GM23248 (cell line): ENCODE results near the gene TRMT1. TPM values are rescaled to one million over a fixed set of nuclear protein-coding genes. Genes with fewer than 3 reads are reported as not detected.

Experiments
- DNase-seq: peaks from one replicate; pipeline ENCODE4 v3.0.0-alpha.2; 2015
- H2AFZ ChIP-seq: fragments of 200-600 bp; sonication (generic); 2 replicates; pipeline ENCODE4 v1.6.1; 2016; ENCODE audit warnings: antibody characterized with exemption
- H3F3A ChIP-seq: fragments of 200-600 bp; sonication (generic); 2 replicates; pipeline ENCODE4 v1.6.1; 2016; ENCODE audit warnings: mild to moderate bottlenecking, antibody characterized with exemption, mixed run types; ENCODE audit not compliant: insufficient read depth
- H3K27ac ChIP-seq: fragments of 200-600 bp; sonication (generic); 2 replicates; pipeline ENCODE4 v1.5.1; 2016; ENCODE audit warnings: mild to moderate bottlenecking
- H3K27me3 ChIP-seq: fragments of 200-600 bp; sonication (generic); replicated peaks from 2 replicates; pipeline ENCODE4 v1.6.1; 2016; ENCODE audit warnings: mild to moderate bottlenecking; ENCODE audit not compliant: insufficient read depth
- H3K36me3 ChIP-seq: fragments of 200-600 bp; sonication (generic); 2 replicates; pipeline ENCODE4 v1.6.1; 2016; ENCODE audit warnings: low read depth, mild to moderate bottlenecking
- H3K4me1 ChIP-seq: fragments of 200-600 bp; sonication (generic); 2 replicates; pipeline ENCODE4 v1.6.1; 2016; ENCODE audit warnings: mild to moderate bottlenecking; ENCODE audit not compliant: insufficient read depth
- H3K4me2 ChIP-seq: fragments of 200-600 bp; sonication (generic); one replicate; pipeline ENCODE4 v1.6.1; 2016; ENCODE audit warnings: mild to moderate bottlenecking; ENCODE audit not compliant: unreplicated experiment
- H3K4me3 ChIP-seq: fragments of 200-600 bp; sonication (generic); 2 replicates; pipeline ENCODE4 v1.5.1; 2016; ENCODE audit warnings: mild to moderate bottlenecking
- H3K79me2 ChIP-seq: fragments of 200-600 bp; sonication (generic); 2 replicates; pipeline ENCODE4 v1.6.1; 2016; ENCODE audit warnings: mild to moderate bottlenecking; ENCODE audit not compliant: insufficient read depth
- H3K9ac ChIP-seq: fragments of 200-600 bp; sonication (generic); 2 replicates; pipeline ENCODE4 v1.6.1; 2016; ENCODE audit warnings: mild to moderate bottlenecking
- H3K9me2 ChIP-seq: fragments of 200-600 bp; sonication (generic); 2 replicates; pipeline ENCODE4 v1.6.1; 2016; ENCODE audit warnings: mixed run types, mild to moderate bottlenecking, moderate library complexity; ENCODE audit not compliant: insufficient read depth
- H3K9me3 ChIP-seq: fragments of 200-600 bp; sonication (generic); one replicate; pipeline ENCODE4 v1.6.1; 2017; ENCODE audit warnings: low read depth
- H4K20me1 ChIP-seq: fragments of 200-600 bp; sonication (generic); 2 replicates; pipeline ENCODE4 v1.6.0; 2016; ENCODE audit not compliant: insufficient read depth
- EZH2 ChIP-seq: fragments of 200-600 bp; sonication (generic); IDR thresholded peaks from 2 replicates; pipeline ENCODE4 v1.6.1; 2018; ENCODE audit warnings: antibody characterized with exemption, mild to moderate bottlenecking; ENCODE audit not compliant: insufficient read depth, poor library complexity, severe bottlenecking
- EZH2phosphoT487 ChIP-seq: fragments of 200-600 bp; sonication (generic); IDR thresholded peaks from 2 replicates; pipeline ENCODE4 v1.6.1; 2018; ENCODE audit warnings: antibody characterized with exemption, moderate library complexity, mild to moderate bottlenecking, low read depth; ENCODE audit not compliant: insufficient read depth
- WGBS, 2 experiments: methylation state at CpG; one replicate each; pipeline ENCODE4 v1.1.6; 2015 to 2017; ENCODE audit warnings: low lambda C conversion rate in 2 of 2, low coverage in 1 of 2; ENCODE audit errors: missing lambda C conversion rate in 2 of 2; 5-methylcytosine and 5-hydroxymethylcytosine counted together
- in situ Hi-C: fragments of 300-500 bp; cut with MboI; formaldehyde crosslinking; loops from 2 replicates; pipeline ENCODE4 v1.15.0; 2020
- polyA plus RNA-seq: library from polyadenylated mRNA; unstranded; fragments of >200 nt; fragmentation: Nextera tagmentation; extraction: Ambion mirVana; gene quantifications from 2 replicates; pipeline ENCODE4 v1.2.1, GENCODE V29; 2016
- total RNA-seq: library from RNA; depleted of rRNA; stranded (reverse); fragments of >200 nt; shearing (Covaris generic); gene quantifications from 2 replicates; pipeline ENCODE4 v1.2.3, GENCODE V29; 2014

The TRMT1 gene
- total and polyA plus RNA-seq, 2 experiments from 2014 or later: 30.4 to 31.8 TPM

- Histone ChIP-seq H3K4me2 (no peak overlapping the region), H3K4me1 (peaks cover 21% of the 10 kb centered on the region), H3K9me2 (no peaks in the 10 kb centered on the region), H3K36me3 (peaks cover 15% of the 10 kb centered on the region), H3K4me3 (no peak overlapping the region), H3K9me3 (no peaks in the 10 kb centered on the region), H3K27me3 (no peaks in the 10 kb centered on the region), H3K27ac (no peak overlapping the region), H3K9ac (no peak overlapping the region), H3K79me2 (peaks cover 47% of the 10 kb centered on the region), H2AFZ (no peak overlapping the region), H4K20me1 (no peaks in the 10 kb centered on the region), H3F3A (peaks cover 27% of the 10 kb centered on the region)
- 82 to 84% methylated on average over 34 to 37 of the region's 37 CpGs for whole genome bisulfite sequencing, 2 experiments
- no peak for TF ChIP-seq EZH2
- in situ Hi-C loops: no loop called here
- no peak for DNase-seq
Observed at GRCh38 chr19:13087795-13088537, 28.6 kb downstream of the TRMT1 start.

DNA sequence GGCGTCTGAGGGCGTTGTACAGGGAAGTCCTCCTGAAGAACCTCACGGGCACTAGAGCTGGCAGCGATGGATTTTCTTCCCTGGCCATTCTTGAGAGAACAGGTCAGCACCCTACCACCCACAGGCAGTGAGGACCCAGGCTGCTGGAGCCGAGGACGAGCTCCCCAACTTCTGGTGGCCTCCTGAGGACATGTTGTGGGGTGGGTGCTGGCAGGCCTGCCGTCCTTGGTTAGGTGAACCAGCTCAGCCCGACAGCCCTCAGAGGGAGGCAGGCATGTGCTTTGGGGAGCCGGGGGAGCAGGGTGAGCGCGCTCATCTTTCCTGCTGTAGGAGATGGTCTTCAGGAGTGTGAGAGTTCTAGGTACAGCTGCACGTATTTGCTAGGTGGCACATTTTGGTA lies 29.2 kb downstream of the TRMT1 start:
- Histone ChIP-seq H3K4me3 (no peak overlapping the region), H3K79me2 (peaks cover 50% of the 10 kb centered on the region), H3K9ac (no peak overlapping the region), H4K20me1 (no peaks in the 10 kb centered on the region), H3K4me1 (peaks cover 18% of the 10 kb centered on the region), H3F3A (peaks cover 23% of the 10 kb centered on the region), H3K36me3 (peaks cover 15% of the 10 kb centered on the region), H2AFZ (no peak overlapping the region), H3K9me3 (no peaks in the 10 kb centered on the region), H3K27ac (no peak overlapping the region), H3K27me3 (no peaks in the 10 kb centered on the region), H3K9me2 (no peaks in the 10 kb centered on the region), H3K4me2 (no peak overlapping the region)
- in situ Hi-C loops: no loop called here
- TF ChIP-seq EZH2 (no peak), EZH2phosphoT487 (no peak)
- 80 to 88% methylated on average over 12 of the region's 12 CpGs for WGBS, 2 experiments
- no peak for DNase-seq

DNA sequence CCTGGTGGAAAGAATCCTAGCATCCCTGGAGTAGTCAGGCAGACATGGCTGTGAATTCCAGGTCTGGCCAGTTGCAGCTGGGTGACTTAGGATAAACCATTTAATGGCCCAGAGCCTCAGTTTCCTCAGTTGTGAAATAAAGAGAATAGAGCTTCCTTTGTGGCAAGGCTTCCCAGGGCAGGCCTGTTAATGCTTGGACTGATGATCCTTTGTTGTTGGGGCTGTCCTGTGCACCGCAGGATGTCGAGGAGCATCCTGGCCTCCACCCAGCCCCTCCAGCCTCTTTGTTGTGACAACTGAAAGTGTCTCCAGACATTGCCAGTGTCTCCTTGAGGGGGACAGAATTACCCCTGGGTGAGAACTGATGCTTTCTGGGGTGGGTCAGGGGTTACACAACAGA lies 30.2 kb downstream of the TRMT1 start:
- Histone ChIP-seq H3K4me2 (no peak overlapping the region), H3K4me1 (peaks cover 9% of the 10 kb centered on the region), H3K27me3 (no peaks in the 10 kb centered on the region), H3F3A (peaks cover 15% of the 10 kb centered on the region; the same call in 1 of the 2 replicates), H2AFZ (no peak overlapping the region), H3K27ac (no peak overlapping the region), H3K9ac (0 out of 2 replicates have a peak overlapping the region, but pooled peaks have one; percentile 3), H3K9me2 (no peaks in the 10 kb centered on the region), H3K79me2 (peaks cover 55% of the 10 kb centered on the region), H3K36me3 (peaks cover 22% of the 10 kb centered on the region), H3K4me3 (no peak overlapping the region), H4K20me1 (no peaks in the 10 kb centered on the region), H3K9me3 (no peaks in the 10 kb centered on the region)
- no peak for DNase-seq
- in situ Hi-C loops: no loop called here
- TF ChIP-seq EZH2phosphoT487 (no peak), EZH2 (no peak)
- WGBS, 2 experiments: 75 to 86% methylated on average over 2 of the region's 2 CpGs

DNA sequence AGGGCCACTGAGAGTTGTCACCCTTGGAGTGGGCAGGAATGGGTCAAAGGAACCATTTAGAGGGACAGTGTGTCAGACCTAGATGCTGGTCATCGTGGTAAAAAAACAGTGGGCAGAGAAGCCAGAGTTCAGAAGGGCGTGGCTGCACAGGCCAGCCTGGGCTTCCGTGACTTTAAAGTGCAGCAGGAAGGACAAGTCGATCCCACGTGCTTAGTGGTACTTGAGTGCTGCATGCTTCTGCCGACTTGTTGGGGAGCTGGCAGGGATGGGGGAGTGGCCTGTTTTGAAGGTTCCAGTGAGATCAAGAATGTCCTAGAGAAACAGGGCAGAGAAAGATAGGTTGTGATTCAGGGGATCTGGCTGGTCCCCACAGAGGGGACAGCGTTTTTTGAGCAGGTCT lies 30.9 kb downstream of the TRMT1 start:
- Histone ChIP-seq H2AFZ (no peak overlapping the region), H3K27ac (no peak overlapping the region), H3K36me3 (peaks cover 22% of the 10 kb centered on the region), H3K4me3 (no peak overlapping the region), H3K4me2 (no peak overlapping the region), H3K79me2 (peaks cover 61% of the 10 kb centered on the region), H3F3A (peaks cover 15% of the 10 kb centered on the region; the same call in 1 of the 2 replicates), H3K9me3 (no peaks in the 10 kb centered on the region), H3K9ac (no peak overlapping the region), H3K9me2 (no peaks in the 10 kb centered on the region), H4K20me1 (no peaks in the 10 kb centered on the region), H3K4me1 (peaks cover 2% of the 10 kb centered on the region), H3K27me3 (no peaks in the 10 kb centered on the region)
- 29 to 32% methylated on average over 7 of the region's 7 CpGs for WGBS, 2 experiments
- DNase-seq: no peak
- in situ Hi-C loops: no loop called here
- TF ChIP-seq EZH2 (no peak), EZH2phosphoT487 (no peak)
